ENCODE results near the gene KLHL1.
A peak's percentile ranks its signal among the peaks of the same experiment; 100 is the strongest.

The KLHL1 gene

GRCh38 chr13:69690999-69691398, 417.3 kb downstream of the KLHL1 start (continued):
- TF ChIP-seq PATZ1 (tag by site-specific recombination; IDR thresholded peaks at IDR 0.05) (no peak), KLF16 (tag by site-specific recombination; IDR thresholded peaks at IDR 0.05) (no peak), ZBTB1 (tag by site-specific recombination; IDR thresholded peaks at IDR 0.05) (no peak), SCRT1 (tag by site-specific recombination; IDR thresholded peaks at IDR 0.05; ENCODE audit: borderline replicate concordance) (no peak), PRDM6 (tag by site-specific recombination; IDR thresholded peaks at IDR 0.05) (no peak)

- Histone ChIP-seq H3K27ac (ENCODE audit: extremely low read depth, low read depth, low read length) (no peak overlapping the region), H3K36me3 (ENCODE audit: control insufficient read depth in 2 of 2, insufficient read depth in 1 of 2, low read length in 2 of 2) (no peaks in the 10 kb centered on the region), H3K9me3 (ENCODE audit: control insufficient read depth, insufficient read depth, low read depth, low read length) (no peaks in the 10 kb centered on the region), H3K4me1 (ENCODE audit: control insufficient read depth, insufficient read depth, low read length) (no peaks in the 10 kb centered on the region), H3K4me3 (ENCODE audit: low read depth, low read length) (no peak overlapping the region)
- ChIA-PET POLR2A (no interaction called here), CTCF (interaction anchor here (0.6 kb wide), 1 partner anchor 334 kb away, joined by 5 read pairs; no protein-coding TSS in a partner anchor)
- TF ChIP-seq SP3 (tag by site-specific recombination; IDR thresholded peaks at IDR 0.05) (no peak), ZBTB1 (tag by site-specific recombination; IDR thresholded peaks at IDR 0.05) (no peak), ZNF221 (tag by site-specific recombination; IDR thresholded peaks at IDR 0.05; ENCODE audit: borderline replicate concordance) (no peak), REPIN1 (tag by site-specific recombination; IDR thresholded peaks at IDR 0.05; ENCODE audit: low read depth) (no peak), ZBTB44 (tag by site-specific recombination; IDR thresholded peaks at IDR 0.05) (no peak), KLF17 (tag by site-specific recombination; IDR thresholded peaks at IDR 0.05) (no peak), ZBTB21 (tag by site-specific recombination; IDR thresholded peaks at IDR 0.05) (no peak)
Observed at GRCh38 chr13:69683921-69684686, 424.1 kb downstream of the KLHL1 start.

- H3K4me3 ChIP-seq (ENCODE audit: low read depth, low read length) = no peak overlapping the region
- TF ChIP-seq ZNF747 (tag by site-specific recombination; IDR thresholded peaks at IDR 0.05) (no peak), ZNF174 (tag by site-specific recombination; IDR thresholded peaks at IDR 0.05) (no peak), TCF7L2 (IDR thresholded peaks at IDR 0.05; ENCODE audit: borderline replicate concordance, low read depth, low read length) (peak; percentile 72; the same call in 1 of the 2 replicates), SALL2 (tag by site-specific recombination; IDR thresholded peaks at IDR 0.05; ENCODE audit: borderline replicate concordance) (no peak), OSR2 (tag by site-specific recombination; IDR thresholded peaks at IDR 0.05) (peak; percentile 19; the same call in 1 of the 2 replicates), ZNF302 (tag by site-specific recombination; IDR thresholded peaks at IDR 0.05; ENCODE audit: low read depth) (no peak), ZNF664 (tag by site-specific recombination; IDR thresholded peaks at IDR 0.05) (no peak), FEZF1 (tag by site-specific recombination; IDR thresholded peaks at IDR 0.05) (peak; percentile 31; the same call in 1 of the 2 replicates)
- ChIA-PET CTCF (interaction anchor here (0.6 to 1.0 kb wide), 2 partner anchors 116 to 1288 kb away, joined by 3 to 4 read pairs; no protein-coding TSS in a partner anchor), POLR2A (no interaction called here)
- no peaks in the 10 kb centered on the region for H3K9me3 ChIP-seq (ENCODE audit: control insufficient read depth, insufficient read depth, low read depth, low read length)
- H3K27ac ChIP-seq (ENCODE audit: extremely low read depth, low read depth, low read length) = no peak overlapping the region
- no peaks in the 10 kb centered on the region for H3K36me3 ChIP-seq (ENCODE audit: control insufficient read depth in 2 of 2, insufficient read depth in 1 of 2, low read length in 2 of 2)
- no peaks in the 10 kb centered on the region for H3K4me1 ChIP-seq (ENCODE audit: control insufficient read depth, insufficient read depth, low read length)
Observed at GRCh38 chr13:69681722-69682121, 426.5 kb downstream of the KLHL1 start.

All from HEK293 (cell line).